Mesenchymal stem cell (in vitro differentiated cells and primary cell): ENCODE measurements around the gene TSSC4.

ENCODE experiments used
- DNase-seq: peaks from one replicate; pipeline ENCODE4 v3.0.0-alpha.2; 2013
- H2AFZ ChIP-seq: one replicate; pipeline ENCODE4 v1.6.1; 2013; ENCODE audit warnings: low read depth, mild to moderate bottlenecking, control low read depth, inconsistent platforms, low read length, moderate library complexity
- H2AK5ac ChIP-seq: 2 replicates; pipeline ENCODE4 v1.6.1; 2013; ENCODE audit warnings: low read length, moderate library complexity, mild to moderate bottlenecking, inconsistent platforms; ENCODE audit not compliant: severe bottlenecking
- H2BK120ac ChIP-seq: one replicate; pipeline ENCODE4 v1.6.1; 2013; ENCODE audit warnings: low read depth, mild to moderate bottlenecking, inconsistent platforms, low read length, moderate library complexity
- H2BK12ac ChIP-seq, 2 experiments: one replicate each; pipeline ENCODE4 v1.6.1; 2013; ENCODE audit warnings: inconsistent platforms in 2 of 2, low read length in 2 of 2, mild to moderate bottlenecking in 2 of 2, moderate library complexity in 2 of 2, control low read depth in 1 of 2
- H2BK15ac ChIP-seq: one replicate; pipeline ENCODE4 v1.6.1; 2013; ENCODE audit warnings: mild to moderate bottlenecking, low read depth, inconsistent platforms; ENCODE audit not compliant: poor library complexity, severe bottlenecking
- H2BK5ac ChIP-seq: 2 replicates; pipeline ENCODE4 v1.6.1; 2013; ENCODE audit warnings: low read depth, mild to moderate bottlenecking, low read length, control low read depth, inconsistent platforms; ENCODE audit not compliant: poor library complexity, severe bottlenecking
- H3K14ac ChIP-seq, 2 experiments: one replicate each; pipeline ENCODE4 v1.6.1; 2013; ENCODE audit warnings: inconsistent platforms in 2 of 2, low read length in 2 of 2, control low read depth in 1 of 2, mild to moderate bottlenecking in 1 of 2, moderate library complexity in 1 of 2
- H3K18ac ChIP-seq, 2 experiments: one replicate each; pipeline ENCODE4 v1.6.1; 2013; ENCODE audit warnings: inconsistent platforms in 2 of 2, low read length in 2 of 2, control low read depth in 1 of 2, low read depth in 1 of 2, mild to moderate bottlenecking in 1 of 2
- H3K23ac ChIP-seq, 2 experiments: one replicate each; pipeline ENCODE4 v1.6.1; 2013; ENCODE audit warnings: inconsistent platforms in 2 of 2, low read length in 2 of 2, mild to moderate bottlenecking in 2 of 2, moderate library complexity in 2 of 2, control low read depth in 1 of 2
- H3K27ac ChIP-seq: 2 replicates; pipeline ENCODE4 v1.5.1; 2013; ENCODE audit warnings: mild to moderate bottlenecking, moderate library complexity, low read length, control low read depth, inconsistent platforms; ENCODE audit not compliant: poor library complexity, severe bottlenecking
- H3K27me3 ChIP-seq, 2 experiments: 2 replicates each; pipeline versions ENCODE4 v1.6.1 to v1.7.0; 2013; ENCODE audit warnings: low read length in 2 of 2, mild to moderate bottlenecking in 2 of 2, moderate library complexity in 2 of 2, control low read depth in 1 of 2, inconsistent platforms in 1 of 2; ENCODE audit not compliant: control insufficient read depth in 1 of 2, insufficient read depth in 1 of 2
- H3K36me3 ChIP-seq, 2 experiments: 2 replicates each; pipeline versions ENCODE4 v1.6.1 to v1.7.0; 2013; ENCODE audit warnings: low read length in 2 of 2, control low read depth in 1 of 2, inconsistent platforms in 1 of 2, low read depth in 1 of 2, mild to moderate bottlenecking in 1 of 2; ENCODE audit not compliant: insufficient read depth in 2 of 2, control insufficient read depth in 1 of 2
- H3K4ac ChIP-seq, 2 experiments: one replicate each; pipeline ENCODE4 v1.6.1; 2013; ENCODE audit warnings: inconsistent platforms in 2 of 2, low read length in 2 of 2, mild to moderate bottlenecking in 2 of 2, moderate library complexity in 2 of 2, control low read depth in 1 of 2, low read depth in 1 of 2
- H3K4me1 ChIP-seq: 2 replicates; pipeline ENCODE4 v1.6.1; 2013; ENCODE audit warnings: low read depth, low read length, control low read depth; ENCODE audit not compliant: control insufficient read depth, insufficient read depth
- H3K4me2 ChIP-seq: 2 replicates; pipeline ENCODE4 v1.6.1; 2013; ENCODE audit warnings: low read length, mild to moderate bottlenecking, inconsistent platforms; ENCODE audit not compliant: poor library complexity, severe bottlenecking
- H3K4me3 ChIP-seq, 2 experiments: 2 replicates each; pipeline versions ENCODE4 v1.5.1 to v1.7.0; 2013; ENCODE audit warnings: low read length in 2 of 2, mild to moderate bottlenecking in 2 of 2, control low read depth in 1 of 2, low read depth in 1 of 2; ENCODE audit not compliant: insufficient read depth in 1 of 2
- H3K79me1 ChIP-seq: replicated peaks from 2 replicates; pipeline ENCODE4 v1.6.1; 2013; ENCODE audit warnings: mild to moderate bottlenecking, control low read depth, low read length, inconsistent platforms; ENCODE audit not compliant: poor library complexity, severe bottlenecking
- H3K9ac ChIP-seq: 2 replicates; pipeline ENCODE4 v1.7.0; 2013; ENCODE audit warnings: mild to moderate bottlenecking, low read length, moderate library complexity
- H3K9me3 ChIP-seq: 2 replicates; pipeline ENCODE4 v1.7.0; 2013; ENCODE audit warnings: mild to moderate bottlenecking, low read length; ENCODE audit not compliant: control insufficient read depth
- H4K8ac ChIP-seq: one replicate; pipeline ENCODE4 v1.6.1; 2013; ENCODE audit warnings: inconsistent platforms, mild to moderate bottlenecking, low read length, moderate library complexity
- H4K91ac ChIP-seq: one replicate; pipeline ENCODE4 v1.6.1; 2013; ENCODE audit warnings: mild to moderate bottlenecking, low read length, inconsistent platforms
- WGBS: methylation state at CpG from one replicate; pipeline ENCODE4 v1.1.7; 2013; ENCODE audit warnings: mixed read lengths; 5-methylcytosine and 5-hydroxymethylcytosine counted together

TSSC4 gene

GRCh38 chr11:2369320-2369719 is 31.2 kb upstream of the TSSC4 start:
- no peak overlapping the region for H2BK15ac ChIP-seq
- H3K18ac ChIP-seq: no peak overlapping the region
- no peak overlapping the region for H3K9ac ChIP-seq
- H3K27me3 ChIP-seq: peaks cover 0 to 4% of the 10 kb centered on the region in 2 experiments
- no peaks in the 10 kb centered on the region for H3K9me3 ChIP-seq
- WGBS: 86% methylated on average over 12 of the region's 12 CpGs
- H3K23ac ChIP-seq: no peak overlapping the region
- no peak overlapping the region for H2AK5ac ChIP-seq
- H4K91ac ChIP-seq: no peak overlapping the region
- H3K36me3 ChIP-seq: peaks cover 0 to 3% of the 10 kb centered on the region in 2 experiments
- no peak overlapping the region for H2BK120ac ChIP-seq
- no peak overlapping the region for H4K8ac ChIP-seq
- no peak overlapping the region for H2BK5ac ChIP-seq
- H3K4me2 ChIP-seq: no peak overlapping the region
- H3K4me3 ChIP-seq: no peak overlapping the region
- no peak overlapping the region for H3K14ac ChIP-seq
- no peak for DNase-seq
- no peaks in the 10 kb centered on the region for H3K4me1 ChIP-seq
- H2AFZ ChIP-seq: no peak overlapping the region
- H3K27ac ChIP-seq: no peak overlapping the region
- no peak overlapping the region for H3K4ac ChIP-seq
- peaks cover 4% of the 10 kb centered on the region for H3K79me1 ChIP-seq
- no peak overlapping the region for H2BK12ac ChIP-seq

DNA sequence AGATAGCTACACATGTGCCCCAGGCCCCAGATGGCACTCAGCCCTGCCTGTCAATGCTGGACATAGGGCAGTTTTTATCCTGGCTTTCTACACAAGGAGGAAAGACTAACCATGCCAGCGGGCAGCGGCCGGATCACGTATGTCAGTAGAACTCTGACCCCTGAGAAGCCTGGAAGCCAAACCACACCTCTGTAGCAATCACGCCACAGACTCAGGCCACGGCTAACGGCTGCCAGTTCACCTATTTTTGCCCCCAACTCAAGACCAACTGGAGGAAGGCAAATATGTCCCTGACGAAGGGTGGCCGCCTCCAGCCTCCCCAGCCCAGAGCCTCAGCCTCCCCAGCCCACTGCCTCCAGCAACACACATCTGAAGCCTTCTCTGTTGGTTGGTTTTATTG is 30.7 kb upstream of the TSSC4 start:
- Histone ChIP-seq H3K4me2 (no peak overlapping the region), H2AFZ (no peak overlapping the region), H3K36me3 (peaks cover 0 to 3% of the 10 kb centered on the region in 2 experiments), H2BK120ac (no peak overlapping the region), H2BK5ac (no peak overlapping the region), H3K9ac (no peak overlapping the region), H4K91ac (no peak overlapping the region), H2AK5ac (no peak overlapping the region), H4K8ac (no peak overlapping the region), H2BK12ac (no peak overlapping the region), H3K23ac (no peak overlapping the region), H3K27ac (no peak overlapping the region), H2BK15ac (no peak overlapping the region), H3K14ac (no peak overlapping the region), H3K18ac (no peak overlapping the region), H3K4me1 (peaks cover 1% of the 10 kb centered on the region), H3K79me1 (peaks cover 8% of the 10 kb centered on the region), H3K4me3 (no peak overlapping the region), H3K27me3 (peaks cover 0 to 4% of the 10 kb centered on the region in 2 experiments), H3K4ac (no peak overlapping the region), H3K9me3 (no peaks in the 10 kb centered on the region)
- WGBS: 95% methylated on average over 8 of the region's 9 CpGs
- DNase-seq: no peak

DNA sequence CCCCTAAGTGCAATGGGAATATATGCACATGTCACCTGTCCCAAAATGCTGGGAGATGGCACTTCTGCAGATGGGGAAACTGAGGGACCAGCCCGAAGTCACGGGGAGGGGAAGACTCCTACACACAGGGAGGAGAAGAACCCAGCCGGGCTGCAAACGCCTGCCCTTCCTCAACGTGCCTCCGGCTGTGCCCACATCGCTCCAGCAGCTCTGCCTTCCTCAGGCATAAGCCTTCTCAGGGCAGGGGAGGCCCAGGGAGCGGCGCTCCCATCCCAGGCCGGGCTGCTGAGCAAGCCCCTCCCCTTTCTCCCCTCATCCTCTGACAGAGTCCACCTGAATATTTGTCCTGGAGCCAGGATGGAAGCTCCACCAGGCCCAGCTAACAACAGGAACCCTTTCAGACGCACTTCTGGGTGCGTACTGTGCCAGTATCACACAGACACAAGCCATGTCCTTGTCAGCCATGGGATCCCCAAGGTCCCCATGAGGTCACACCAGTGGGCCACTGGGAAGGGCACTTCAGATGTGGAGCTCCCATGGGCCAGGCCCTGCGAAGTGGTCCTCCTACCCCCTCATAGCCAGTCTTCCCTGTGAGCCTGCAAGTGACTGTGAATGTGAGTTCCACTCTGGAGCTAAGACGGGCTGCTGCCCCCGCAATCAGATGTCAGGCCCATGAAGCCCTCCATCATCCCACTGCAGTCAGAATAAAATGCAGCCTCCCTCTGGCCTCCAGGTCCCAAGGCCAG is 25.9 kb upstream of the TSSC4 start:
- peaks cover 3 to 7% of the 10 kb centered on the region in 2 experiments for H3K36me3 ChIP-seq
- no peak overlapping the region for H2AK5ac ChIP-seq
- no peak overlapping the region for H3K4me2 ChIP-seq
- H2BK5ac ChIP-seq: no peak overlapping the region
- H3K4ac ChIP-seq: no peak overlapping the region
- no peak overlapping the region for H3K27ac ChIP-seq
- H2AFZ ChIP-seq: no peak overlapping the region
- no peaks in the 10 kb centered on the region for H3K9me3 ChIP-seq
- H4K91ac ChIP-seq: no peak overlapping the region
- peaks cover 20% of the 10 kb centered on the region for H3K79me1 ChIP-seq
- H2BK120ac ChIP-seq: no peak overlapping the region
- H3K4me3 ChIP-seq: no peak overlapping the region
- no peak overlapping the region for H3K23ac ChIP-seq
- no peak overlapping the region for H3K18ac ChIP-seq
- no peak for DNase-seq
- H3K9ac ChIP-seq: no peak overlapping the region
- H4K8ac ChIP-seq: no peak overlapping the region
- no peak overlapping the region for H2BK12ac ChIP-seq
- H3K4me1 ChIP-seq: peaks cover 31% of the 10 kb centered on the region
- no peak overlapping the region for H3K14ac ChIP-seq
- H3K27me3 ChIP-seq: no peaks in the 10 kb centered on the region
- H2BK15ac ChIP-seq: no peak overlapping the region
- WGBS: 95% methylated on average over 15 of the region's 15 CpGs

GRCh38 chr11:2375341-2375853 is 25.2 kb upstream of the TSSC4 start:
- no peak overlapping the region for H2AFZ ChIP-seq
- H3K79me1 ChIP-seq: peaks cover 20% of the 10 kb centered on the region
- H3K4me2 ChIP-seq: no peak overlapping the region
- H2AK5ac ChIP-seq: no peak overlapping the region
- no peak for DNase-seq
- peaks cover 38% of the 10 kb centered on the region for H3K4me1 ChIP-seq
- no peak overlapping the region for H2BK15ac ChIP-seq
- no peak overlapping the region for H3K4me3 ChIP-seq
- no peak overlapping the region for H3K27ac ChIP-seq
- no peak overlapping the region for H2BK120ac ChIP-seq
- peaks cover 7 to 11% of the 10 kb centered on the region in 2 experiments for H3K36me3 ChIP-seq
- H3K27me3 ChIP-seq: no peaks in the 10 kb centered on the region
- no peak overlapping the region for H4K8ac ChIP-seq
- H4K91ac ChIP-seq: no peak overlapping the region
- WGBS: 61% methylated on average over 6 of the region's 6 CpGs
- H3K14ac ChIP-seq: peak overlapping the region in 1 of 2 experiments; percentile 39
- H3K4ac ChIP-seq: no peak overlapping the region
- no peak overlapping the region for H3K18ac ChIP-seq
- H2BK5ac ChIP-seq: no peak overlapping the region
- H2BK12ac ChIP-seq: peak overlapping the region in 1 of 2 experiments; percentile 16
- H3K9ac ChIP-seq: no peak overlapping the region
- H3K9me3 ChIP-seq: no peaks in the 10 kb centered on the region
- peak overlapping the region in 1 of 2 experiments; percentile 52 for H3K23ac ChIP-seq
